ENCODE data around the gene UMAD1.

The UMAD1 gene

GRCh38 chr7:7695111-7695817 is 54.7 kb downstream of the UMAD1 start:
- no peak for DNase-seq

GRCh38 chr7:7696458-7697119 is 56.0 kb downstream of the UMAD1 start:
- no peak for DNase-seq

- DNase-seq: no peak
Measured at GRCh38 chr7:7698930-7699329, 58.4 kb downstream of the UMAD1 start.

DNA sequence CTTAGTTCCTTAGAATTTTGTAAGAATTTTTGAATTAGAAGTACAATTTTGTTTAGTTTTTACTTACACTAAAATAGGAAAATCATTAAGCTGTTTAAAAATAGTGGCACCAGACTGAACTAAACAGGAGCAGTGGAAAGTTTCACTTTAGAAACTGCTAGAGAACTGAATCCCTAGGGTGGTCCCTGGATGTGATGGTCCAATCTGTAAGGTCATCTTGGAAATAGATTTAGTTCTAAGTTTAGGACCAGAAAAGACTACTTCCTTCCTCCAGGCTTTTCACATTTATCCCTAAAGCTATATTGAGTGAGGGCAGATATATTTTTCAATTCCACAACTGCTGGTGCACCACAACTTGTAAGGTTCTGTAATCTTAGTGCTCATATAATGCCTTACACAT is 58.8 kb downstream of the UMAD1 start:
- DNase-seq: no peak

GRCh38 chr7:7699970-7700369 is 59.4 kb downstream of the UMAD1 start:
- no peak for DNase-seq

- DNase-seq: no peak
Measured at GRCh38 chr7:7701527-7701926, 61.0 kb downstream of the UMAD1 start.

DNA sequence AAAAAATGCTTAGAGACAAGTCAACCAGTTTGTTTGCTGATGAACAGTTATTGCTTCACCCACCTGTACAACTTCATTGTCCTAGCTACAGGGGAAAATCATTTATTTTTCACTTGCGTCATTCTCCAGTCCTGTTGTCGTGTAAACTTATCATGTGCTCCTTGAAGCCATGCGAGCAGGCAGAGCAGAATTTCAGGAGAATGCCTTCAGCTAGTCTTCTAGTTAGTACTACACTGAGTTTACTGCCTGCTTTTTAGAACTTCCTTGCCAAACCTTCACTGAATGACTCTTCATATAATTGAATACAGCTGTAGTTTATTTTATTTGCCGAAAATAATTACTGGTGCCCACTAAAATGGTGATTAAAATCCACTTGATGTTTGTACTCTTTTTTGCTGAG is 62.3 kb downstream of the UMAD1 start:
- DNase-seq: no peak

DNA sequence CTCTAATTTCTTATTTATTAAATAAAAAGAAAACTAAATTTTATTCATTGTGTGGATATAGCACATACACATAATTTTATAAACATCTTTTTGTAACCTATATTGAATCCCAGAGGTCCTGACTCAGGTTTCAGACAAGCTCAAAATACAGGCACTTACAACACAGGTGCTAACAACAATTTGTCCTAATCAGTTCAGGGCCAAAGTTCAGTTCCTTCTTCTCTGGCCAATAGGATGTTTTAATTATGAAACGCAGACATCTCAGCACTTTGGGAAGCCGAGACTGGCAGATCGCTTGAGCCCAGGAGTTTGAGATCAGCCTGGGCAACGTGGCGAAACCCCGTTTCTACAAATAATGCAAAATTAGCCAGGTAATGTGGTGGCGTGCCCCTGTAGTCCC is 62.9 kb downstream of the UMAD1 start:
- no peak for DNase-seq

DNA sequence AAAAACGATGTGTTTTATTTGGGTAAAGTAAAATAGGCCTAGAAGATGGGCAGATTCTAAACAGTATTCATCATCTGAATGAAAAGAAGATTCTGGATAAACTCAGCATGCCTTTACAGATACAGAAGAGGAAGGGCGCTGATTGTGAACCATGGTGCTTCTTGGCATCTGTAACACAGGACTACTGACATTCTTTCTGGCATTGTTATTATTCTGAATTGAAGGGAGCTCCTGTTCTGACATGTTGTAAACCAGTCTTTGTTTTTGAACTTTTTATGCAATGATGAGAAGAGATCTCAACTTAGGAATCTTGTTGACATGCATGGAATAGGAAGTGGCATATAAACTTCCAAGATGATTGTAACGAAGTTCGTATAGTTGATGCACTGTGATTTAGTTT is 64.3 kb downstream of the UMAD1 start:
- no peak for DNase-seq

DNA sequence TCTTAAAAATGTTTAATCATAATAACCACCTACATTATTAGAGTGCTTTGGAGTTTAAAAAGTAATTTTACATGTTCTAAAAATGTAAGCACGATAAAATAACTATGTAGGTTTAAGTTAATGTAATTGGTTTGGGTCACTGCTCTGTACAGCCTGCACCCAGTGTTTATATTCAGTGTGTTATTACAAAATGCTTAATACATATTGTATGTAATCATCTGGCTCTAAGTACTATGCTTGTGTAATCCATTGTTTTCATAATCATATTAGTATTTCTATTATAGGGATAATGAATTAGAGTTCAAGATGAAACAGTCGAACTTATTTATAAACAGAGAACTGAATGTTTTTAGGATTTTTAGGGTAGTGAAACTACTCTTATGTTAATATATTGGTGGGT is 64.8 kb downstream of the UMAD1 start:
- DNase-seq: no peak

DNA sequence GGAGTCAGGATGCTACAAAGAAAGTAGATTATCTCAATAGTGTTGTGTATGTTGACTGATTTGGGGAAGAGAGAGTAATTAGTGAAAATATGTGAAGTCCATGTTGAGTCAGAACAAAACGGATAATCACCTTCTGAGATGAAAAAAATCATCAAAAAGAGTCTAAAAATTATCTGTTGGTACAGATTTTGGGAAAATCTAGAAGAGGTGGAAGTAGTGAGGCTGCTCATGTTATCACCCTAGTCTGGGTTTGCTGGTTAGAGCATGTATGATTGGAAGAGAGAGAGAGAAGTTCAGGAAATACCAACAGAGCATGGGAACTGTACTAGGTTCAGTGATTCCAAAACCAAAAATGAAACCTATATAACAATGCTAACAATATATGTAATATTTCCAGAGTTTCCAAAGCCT is 65.6 kb downstream of the UMAD1 start:
- no peak for DNase-seq

- DNase-seq: no peak
Measured at GRCh38 chr7:7706556-7707172, 66.1 kb downstream of the UMAD1 start.

GRCh38 chr7:7707246-7707645 is 66.7 kb downstream of the UMAD1 start:
- no peak for DNase-seq

- no peak for DNase-seq
Measured at GRCh38 chr7:7707806-7708205, 67.3 kb downstream of the UMAD1 start.

DNA sequence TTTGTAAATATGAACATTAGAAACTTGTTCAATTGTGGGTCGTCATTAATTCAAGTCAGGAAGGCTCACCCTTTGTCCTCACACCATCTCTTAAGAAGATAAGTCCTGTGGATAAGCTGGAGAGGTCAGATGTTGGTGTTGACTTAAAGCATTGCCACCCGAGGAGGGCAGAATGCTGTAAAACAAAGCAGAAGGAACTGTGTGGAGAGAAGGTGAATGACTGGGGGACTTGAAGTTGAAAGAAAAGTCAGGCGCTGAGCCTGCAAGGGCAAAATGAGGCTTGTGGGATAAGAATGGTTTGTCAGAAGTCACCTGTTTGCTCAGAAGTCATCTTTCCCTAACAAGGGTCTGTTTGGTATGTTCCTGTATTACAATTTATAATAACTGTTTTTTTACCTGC is 68.7 kb downstream of the UMAD1 start:
- no peak for DNase-seq

DNA sequence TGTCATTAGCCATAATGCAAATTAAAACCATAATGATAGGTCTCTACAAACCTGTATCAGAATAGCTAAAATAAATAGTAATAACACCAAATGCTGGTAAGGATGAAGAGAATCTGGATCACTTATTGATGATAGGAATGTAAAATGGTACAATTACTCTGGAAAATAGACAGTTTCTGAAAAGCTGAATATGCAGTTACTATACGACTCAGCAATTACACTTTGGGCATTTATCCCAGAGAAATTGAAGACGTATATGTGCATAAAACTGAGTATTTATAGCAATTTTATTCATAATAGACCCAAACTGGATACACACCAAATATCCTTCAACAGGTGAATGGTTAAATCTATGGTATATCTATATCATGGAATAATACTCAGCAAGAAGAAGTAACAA is 69.9 kb downstream of the UMAD1 start:
- DNase-seq: no peak

GRCh38 chr7:7713730-7714129 is 73.2 kb downstream of the UMAD1 start:
- DNase-seq: no peak

DNA sequence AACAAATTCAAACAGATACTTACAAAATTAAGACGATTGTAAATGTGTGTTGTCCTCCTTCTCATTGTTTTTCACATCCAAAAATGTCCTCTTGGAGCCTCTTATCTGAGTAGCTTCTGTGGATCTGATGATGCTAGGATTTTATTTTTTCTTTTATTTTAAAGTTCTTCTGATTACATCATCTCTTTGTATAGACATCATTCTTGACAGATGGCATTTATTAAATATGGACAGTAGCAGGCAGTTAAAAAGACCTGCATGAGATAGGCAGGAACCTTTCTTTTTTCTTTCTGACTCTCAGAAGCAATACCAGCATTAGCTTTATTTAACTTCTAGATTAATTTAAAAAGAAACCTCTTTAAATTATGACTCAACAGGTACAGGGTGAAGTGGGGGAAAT is 77.9 kb downstream of the UMAD1 start, which contains the start of gene RPA3:
TSS of gene RPA3 (minus strand) at position 116 of the 400 bp plus-strand sequence. CDS start 78,189 bp downstream, outside the sequence.
- DNase-seq: no peak

GRCh38 chr7:7719236-7719635 is 78.7 kb downstream of the UMAD1 start:
- DNase-seq: peak; percentile 19

GRCh38 chr7:7720193-7720592 is 79.6 kb downstream of the UMAD1 start:
- DNase-seq: no peak

- DNase-seq: no peak
Measured at GRCh38 chr7:7720750-7721621, 80.4 kb downstream of the UMAD1 start.

GRCh38 chr7:7731732-7732131 is 91.2 kb downstream of the UMAD1 start:
- no peak for DNase-seq

GRCh38 chr7:7732621-7733281 is 92.2 kb downstream of the UMAD1 start:
- no peak for DNase-seq
